ENCODE measurements around the gene SLCO4A1.

DNA sequence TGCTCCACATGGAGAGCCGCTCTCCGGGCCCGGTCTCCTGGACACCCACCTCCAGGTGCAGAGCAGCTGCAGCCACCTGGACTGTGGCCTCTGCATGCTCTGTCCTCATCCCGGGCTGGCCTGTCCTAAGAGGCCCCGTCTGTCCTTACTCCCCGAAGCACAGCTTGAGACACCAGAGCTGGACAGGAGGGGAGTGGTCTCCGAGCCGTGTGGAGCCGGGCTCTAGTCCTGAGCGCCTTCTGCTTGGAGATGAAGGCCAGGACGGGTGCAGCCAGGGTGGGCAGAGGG is 59.7 kb downstream of the SLCO4A1 start:
- TF ChIP-seq POLR2A (IDR thresholded peaks at IDR 0.05) = no peak
- TF ChIP-seq CTCF (IDR thresholded peaks at IDR 0.05) = no peak
